BJ (cell line): Measurements from ENCODE around the gene TMEM135. TPM values are rescaled to one million over a fixed set of nuclear protein-coding genes. Genes with fewer than 3 reads are reported as not detected.
"Not testable (repeated sequence)": the region's sequence is repeated elsewhere in the genome, so short reads cannot be mapped to it uniquely, and the experiment has no call there.

Experiments
- CTCF ChIA-PET: fragments of 350-600 bp; formaldehyde crosslinking; extraction: SDS; loops from one replicate; lab custom pipeline; 2021; ENCODE audit warnings: antibody characterized with exemption, inconsistent platforms; lab: Yijun Ruan, JAX
- POLR2A ChIA-PET: fragments of 300-600 bp; sonication (Branson Sonifier 250); formaldehyde crosslinking; extraction: SDS; loops from one replicate; lab custom pipeline; 2021; ENCODE audit warnings: antibody characterized with exemption; lab: Charles Lee
- DNase-seq: peaks from one replicate; pipeline ENCODE4 v3.0.0-alpha.2; 2011; ENCODE audit warnings: low read depth
- H3K27me3 ChIP-seq: 2 replicates; pipeline ENCODE4 v1.6.0; 2011; ENCODE audit warnings: low read length; ENCODE audit not compliant: control insufficient read depth, insufficient read depth
- H3K36me3 ChIP-seq: 2 replicates; pipeline ENCODE4 v1.5.1; 2011; ENCODE audit warnings: low read length; ENCODE audit not compliant: control insufficient read depth, insufficient read depth
- H3K4me3 ChIP-seq: 2 replicates; pipeline ENCODE4 v1.5.1; 2011; ENCODE audit warnings: low read depth, mild to moderate bottlenecking, control low read depth, low read length
- polyA plus RNA-seq: library from polyadenylated mRNA; depleted of rRNA; stranded (reverse); fragments of >200 nt; gene quantifications from 2 replicates; pipeline ENCODE4 v1.2.3, GENCODE V29; 2011
- TF ChIP-seq, protein P1 (sequence below): IDR thresholded peaks from 2 replicates; pipeline ENCODE4 v1.5.1; 2011; ENCODE audit warnings: low read depth, mild to moderate bottlenecking, control low read depth, inconsistent platforms, low read length, moderate library complexity; ENCODE audit not compliant: insufficient read depth

Gene TMEM135
- polyA plus RNA-seq, 1 experiment = 4.6 TPM

DNA sequence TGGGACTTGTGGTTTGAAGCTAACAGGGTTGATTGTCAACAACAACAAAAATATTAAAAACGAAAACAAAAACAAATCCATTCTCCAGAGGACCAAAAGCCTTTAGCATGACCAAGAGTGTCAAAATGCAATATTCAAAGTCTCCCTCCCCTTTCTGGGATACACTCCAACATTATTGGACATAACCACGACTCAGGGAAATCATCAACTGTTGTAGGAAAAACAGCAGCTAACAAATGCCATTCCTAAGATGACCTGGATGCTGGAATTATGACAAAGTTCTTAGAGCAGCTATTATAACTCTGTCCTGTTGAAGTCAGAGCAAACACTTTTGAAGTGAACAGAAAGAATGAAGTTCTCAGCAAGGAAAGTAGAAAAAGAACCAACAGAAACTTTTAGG lies 143.0 kb downstream of the TMEM135 start:
- Histone ChIP-seq H3K27me3 (no peaks in the 10 kb centered on the region), H3K36me3 (no peaks in the 10 kb centered on the region), H3K4me3 (no peak overlapping the region)
- ChIA-PET CTCF (interaction anchor here (0.9 to 1.1 kb wide), 2 partner anchors 10 to 13 kb away, joined by 3 read pairs; no protein-coding TSS in a partner anchor), POLR2A (no interaction called here)
- TF ChIP-seq, protein P1, sequence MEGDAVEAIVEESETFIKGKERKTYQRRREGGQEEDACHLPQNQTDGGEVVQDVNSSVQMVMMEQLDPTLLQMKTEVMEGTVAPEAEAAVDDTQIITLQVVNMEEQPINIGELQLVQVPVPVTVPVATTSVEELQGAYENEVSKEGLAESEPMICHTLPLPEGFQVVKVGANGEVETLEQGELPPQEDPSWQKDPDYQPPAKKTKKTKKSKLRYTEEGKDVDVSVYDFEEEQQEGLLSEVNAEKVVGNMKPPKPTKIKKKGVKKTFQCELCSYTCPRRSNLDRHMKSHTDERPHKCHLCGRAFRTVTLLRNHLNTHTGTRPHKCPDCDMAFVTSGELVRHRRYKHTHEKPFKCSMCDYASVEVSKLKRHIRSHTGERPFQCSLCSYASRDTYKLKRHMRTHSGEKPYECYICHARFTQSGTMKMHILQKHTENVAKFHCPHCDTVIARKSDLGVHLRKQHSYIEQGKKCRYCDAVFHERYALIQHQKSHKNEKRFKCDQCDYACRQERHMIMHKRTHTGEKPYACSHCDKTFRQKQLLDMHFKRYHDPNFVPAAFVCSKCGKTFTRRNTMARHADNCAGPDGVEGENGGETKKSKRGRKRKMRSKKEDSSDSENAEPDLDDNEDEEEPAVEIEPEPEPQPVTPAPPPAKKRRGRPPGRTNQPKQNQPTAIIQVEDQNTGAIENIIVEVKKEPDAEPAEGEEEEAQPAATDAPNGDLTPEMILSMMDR = no peak
- peak; percentile 29 for DNase-seq

DNA sequence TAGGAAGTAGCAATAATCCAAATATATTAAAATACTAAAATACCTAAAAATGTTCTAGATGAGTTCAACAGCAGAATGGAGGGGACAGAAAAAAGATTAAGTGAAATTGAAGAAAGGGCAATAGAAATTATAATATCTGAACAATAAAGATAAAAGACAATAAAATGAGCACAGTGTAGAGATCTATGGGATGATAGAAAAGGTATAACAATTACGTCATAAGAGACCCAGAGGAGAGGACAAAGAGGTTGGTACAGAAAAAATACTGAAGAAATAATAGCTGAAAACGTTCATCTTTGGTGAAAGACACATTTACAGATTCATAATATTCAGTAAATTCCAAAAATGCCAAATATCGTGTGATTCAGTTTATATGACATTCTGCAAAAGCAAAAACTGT lies 143.4 kb downstream of the TMEM135 start:
- DNase-seq = no peak
- POLR2A ChIA-PET = no interaction called here
- no peaks in the 10 kb centered on the region for H3K27me3 ChIP-seq
- H3K36me3 ChIP-seq = no peaks in the 10 kb centered on the region
- TF ChIP-seq, protein P1 = no peak
- CTCF ChIA-PET = interaction anchor here (0.9 to 1.1 kb wide), 2 partner anchors 10 to 14 kb away, joined by 3 read pairs; no protein-coding TSS in a partner anchor
- no peak overlapping the region for H3K4me3 ChIP-seq

DNA sequence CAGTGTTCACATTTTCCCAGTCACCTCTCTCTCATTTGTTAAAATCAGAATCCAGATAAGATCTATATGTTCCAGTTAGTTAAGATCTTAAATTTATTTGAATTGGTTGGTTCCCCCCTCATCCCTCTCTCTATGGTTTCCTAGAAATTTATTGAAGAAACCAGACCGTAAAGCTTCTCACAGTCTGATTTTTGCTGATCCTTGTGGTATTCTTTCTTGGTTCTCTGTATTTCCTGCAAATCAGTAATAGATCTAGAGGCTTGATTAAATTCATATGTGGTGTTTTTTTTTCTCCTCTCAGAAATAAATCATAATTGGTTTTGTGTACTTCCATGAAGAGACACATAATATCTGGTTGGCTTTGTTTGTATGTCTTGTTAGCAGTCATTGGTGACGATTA lies 147.5 kb downstream of the TMEM135 start:
- Histone ChIP-seq H3K27me3 (no peaks in the 10 kb centered on the region), H3K36me3 (no peaks in the 10 kb centered on the region), H3K4me3 (no peak overlapping the region)
- DNase-seq = no peak
- ChIA-PET CTCF (no interaction called here), POLR2A (no interaction called here)
- TF ChIP-seq, protein P1 = no peak

DNA sequence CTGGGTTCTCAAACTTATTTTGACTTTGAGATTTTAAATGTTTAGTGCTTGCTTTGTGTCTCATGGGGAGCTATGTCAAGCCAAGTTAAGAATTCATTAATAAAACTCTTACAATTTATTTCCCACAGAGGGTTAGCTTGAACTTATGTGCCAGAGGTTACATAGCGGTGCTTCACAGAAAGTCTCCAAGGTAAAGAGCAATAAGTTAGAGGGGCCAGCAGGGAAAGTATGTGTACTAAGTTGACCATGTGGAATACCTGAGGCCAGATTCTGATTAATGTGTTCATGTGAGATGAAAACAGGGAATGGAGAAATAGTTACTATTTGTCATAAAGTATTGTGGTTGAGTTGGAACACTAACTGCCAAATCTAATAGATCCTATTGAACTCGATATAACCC lies 149.3 kb downstream of the TMEM135 start:
- CTCF ChIA-PET = interaction anchor here (0.6 kb wide), 1 partner anchor 285 kb away, joined by 3 read pairs; no protein-coding TSS in a partner anchor
- no peaks in the 10 kb centered on the region for H3K27me3 ChIP-seq
- TF ChIP-seq, protein P1 = no peak
- H3K36me3 ChIP-seq = no peaks in the 10 kb centered on the region
- no peak for DNase-seq
- no peak overlapping the region for H3K4me3 ChIP-seq
- POLR2A ChIA-PET = no interaction called here

DNA sequence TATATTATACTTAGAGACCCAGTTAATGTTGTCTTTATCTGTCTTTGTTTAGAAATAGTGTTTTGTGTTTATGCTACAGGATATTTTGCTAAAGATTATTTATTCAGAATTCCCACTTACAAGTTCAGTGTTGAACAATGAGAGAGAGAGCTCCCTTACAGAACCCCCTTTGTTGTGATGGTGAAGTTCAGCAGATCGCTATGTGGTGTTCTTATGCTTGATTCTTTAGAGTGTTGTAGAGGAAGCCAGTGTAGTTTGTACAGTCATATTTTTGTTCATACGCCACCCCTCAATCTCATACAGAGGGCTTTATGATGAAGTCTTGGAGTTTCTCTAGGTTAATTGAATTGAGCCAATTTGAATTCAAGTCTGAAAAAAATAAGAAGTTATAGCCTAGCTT lies 150.2 kb downstream of the TMEM135 start:
- POLR2A ChIA-PET = no interaction called here
- Histone ChIP-seq H3K27me3 (no peaks in the 10 kb centered on the region), H3K36me3 (no peaks in the 10 kb centered on the region), H3K4me3 (no peak overlapping the region)
- TF ChIP-seq, protein P1 = no peak
- CTCF ChIA-PET = no interaction called here
- no peak for DNase-seq

DNA sequence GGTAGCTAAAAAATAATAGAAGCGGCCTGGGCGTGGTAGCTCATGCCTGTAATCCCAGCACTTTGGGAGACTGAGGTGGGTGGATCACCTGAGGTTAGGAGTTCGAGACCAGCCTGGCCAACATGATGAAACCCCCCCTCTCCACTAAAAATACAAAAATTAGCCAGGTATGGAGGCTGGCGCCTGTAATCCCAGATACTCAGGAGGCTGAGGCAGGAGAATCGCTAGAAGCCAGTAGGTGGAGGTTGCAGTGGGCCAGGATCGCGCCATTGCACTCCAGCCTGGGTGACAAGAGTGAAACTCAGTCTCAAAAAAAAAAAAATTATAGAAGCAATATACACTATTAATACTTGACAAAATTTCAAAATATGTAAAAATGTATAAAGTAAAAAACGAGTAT lies 150.7 kb downstream of the TMEM135 start:
- CTCF ChIA-PET, POLR2A ChIA-PET, H3K4me3 ChIP-seq, DNase-seq, H3K36me3 ChIP-seq, H3K27me3 ChIP-seq: not testable (repeated sequence)

DNA sequence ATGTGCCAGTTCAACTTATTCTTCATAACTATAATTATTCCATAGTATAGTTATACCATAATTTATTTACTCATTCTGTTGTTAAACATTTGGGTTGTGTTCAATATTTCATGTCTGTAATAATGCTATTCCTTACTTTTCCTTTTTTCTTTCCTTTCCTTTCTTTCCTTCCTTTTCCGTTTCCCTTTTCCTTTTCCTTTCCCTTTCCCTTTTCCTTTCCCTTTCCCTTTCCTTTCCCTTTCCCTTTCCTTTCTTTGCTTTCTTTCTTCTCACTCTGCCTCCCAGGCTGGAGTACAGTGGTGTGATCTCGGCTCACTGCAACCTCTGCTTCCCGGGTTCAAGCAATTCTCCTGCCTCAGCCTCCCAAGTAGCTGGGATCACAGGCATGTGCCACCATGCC lies 151.2 kb downstream of the TMEM135 start:
- DNase-seq, CTCF ChIA-PET, POLR2A ChIA-PET, H3K4me3 ChIP-seq, H3K36me3 ChIP-seq, H3K27me3 ChIP-seq: not testable (repeated sequence)
